GM12878 (cell line): Measurements from ENCODE around the gene ANAPC10. TPM values are rescaled to one million over a fixed set of nuclear protein-coding genes. Genes with fewer than 3 reads are reported as not detected.
A peak's percentile ranks its signal among the peaks of the same experiment; 100 is the strongest.

Experiments
- CHD1 ChIP-seq: IDR thresholded peaks from 2 replicates; pipeline ENCODE4 v1.6.1; 2012; ENCODE audit warnings: low read depth, low read length, improper control_type of control experiment
- LARP7 ChIP-seq: fragments of 450-650 bp; IDR thresholded peaks from 2 replicates; pipeline ENCODE4 v1.6.1; 2017; ENCODE audit warnings: mild to moderate bottlenecking
- MEF2B ChIP-seq: fragments of 450-650 bp; IDR thresholded peaks from 2 replicates; pipeline ENCODE4 v1.6.1; 2018; ENCODE audit warnings: mild to moderate bottlenecking, moderate library complexity; ENCODE audit not compliant: partially characterized antibody, poor library complexity, severe bottlenecking
- NR2C2 ChIP-seq: IDR thresholded peaks from 2 replicates; pipeline ENCODE4 v1.6.1; 2011; ENCODE audit warnings: borderline replicate concordance, low read depth; ENCODE audit not compliant: control insufficient read depth, insufficient read length
- NRF1 ChIP-seq: conservative IDR thresholded peaks from 2 replicates; pipeline ENCODE4 v1.6.1; 2011; ENCODE audit warnings: mild to moderate bottlenecking, low read depth, low read length, improper control_type of control experiment
- POLR2A ChIP-seq: IDR thresholded peaks from 2 replicates; pipeline ENCODE4 v1.6.1; 2011; ENCODE audit warnings: low read depth, mild to moderate bottlenecking, low read length
- RCOR1 ChIP-seq: conservative IDR thresholded peaks from 2 replicates; pipeline ENCODE4 v1.6.1; 2012; ENCODE audit warnings: low read depth, low read length, improper control_type of control experiment
- RELA ChIP-seq: fragments of 450-650 bp; IDR thresholded peaks from 2 replicates; pipeline ENCODE4 v1.8.0; 2014; ENCODE audit warnings: borderline replicate concordance; ENCODE audit not compliant: partially characterized antibody
- SIN3A ChIP-seq: IDR thresholded peaks from 2 replicates; pipeline ENCODE4 v1.6.1; 2012; ENCODE audit warnings: low read depth, low read length, improper control_type of control experiment
- TAF1 ChIP-seq: IDR thresholded peaks from 2 replicates; pipeline ENCODE4 v1.6.1; 2011; ENCODE audit warnings: mild to moderate bottlenecking, low read depth, low read length, borderline replicate concordance
- WRNIP1 ChIP-seq: IDR thresholded peaks from 2 replicates; pipeline ENCODE4 v1.6.1; 2011; ENCODE audit warnings: low read depth, low read length, improper control_type of control experiment, borderline replicate concordance
- ZBTB11 ChIP-seq: fragments of 450-650 bp; formaldehyde crosslinking; IDR thresholded peaks from 2 replicates; pipeline ENCODE4 v1.5.0; 2022; ENCODE audit warnings: mild to moderate bottlenecking, missing genetic modification characterization
- polyA plus RNA-seq, 11 experiments: library from polyadenylated mRNA; depleted of rRNA in 4 of 11; unstranded in 6 of 11; stranded (reverse) in 5 of 11; fragments of >200 nt; fragmentation: Nextera tagmentation in 4 of 11; fragmentation: Illumina TruSeq in 1 of 11; extraction: Ambion mirVana in 4 of 11; extraction: Trizol in 1 of 11; gene quantifications; 1 replicate in 1 of 11; 2 replicates in 10 of 11; pipeline versions ENCODE4 v1.2.1 to v1.2.3, GENCODE V29; 2011 to 2016; ENCODE audit warnings: inconsistent platforms in 2 of 11, missing spikeins in 2 of 11, low read depth in 1 of 11
- total RNA-seq, 4 experiments: library from RNA; depleted of rRNA in 3 of 4; stranded (reverse); fragments of >200 nt in 3 of 4; fragmentation: Illumina TruSeq in 1 of 4; extraction: Trizol in 1 of 4; gene quantifications; 2 replicates each; pipeline versions ENCODE4 v1.2.1 to v1.2.3, GENCODE V29; 2013 to 2021
- TF ChIP-seq, protein P1 (sequence below): IDR thresholded peaks from 2 replicates; pipeline ENCODE4 v1.6.1; 2012; ENCODE audit warnings: improper control_type of control experiment, low read depth, low read length; ENCODE audit not compliant: insufficient replicate concordance
- TF ChIP-seq, protein P2 (sequence below): fragments of 450-650 bp; conservative IDR thresholded peaks from 2 replicates; pipeline ENCODE4 v1.6.1; 2017; ENCODE audit warnings: mild to moderate bottlenecking, moderate library complexity

The ANAPC10 gene
- total and polyA plus RNA-seq, 10 of the 15 experiments (the other 5 are each of a cell fraction or from before 2014, with no cell fraction given), result 23.8 to 73.7 (median 48.5) TPM

DNA sequence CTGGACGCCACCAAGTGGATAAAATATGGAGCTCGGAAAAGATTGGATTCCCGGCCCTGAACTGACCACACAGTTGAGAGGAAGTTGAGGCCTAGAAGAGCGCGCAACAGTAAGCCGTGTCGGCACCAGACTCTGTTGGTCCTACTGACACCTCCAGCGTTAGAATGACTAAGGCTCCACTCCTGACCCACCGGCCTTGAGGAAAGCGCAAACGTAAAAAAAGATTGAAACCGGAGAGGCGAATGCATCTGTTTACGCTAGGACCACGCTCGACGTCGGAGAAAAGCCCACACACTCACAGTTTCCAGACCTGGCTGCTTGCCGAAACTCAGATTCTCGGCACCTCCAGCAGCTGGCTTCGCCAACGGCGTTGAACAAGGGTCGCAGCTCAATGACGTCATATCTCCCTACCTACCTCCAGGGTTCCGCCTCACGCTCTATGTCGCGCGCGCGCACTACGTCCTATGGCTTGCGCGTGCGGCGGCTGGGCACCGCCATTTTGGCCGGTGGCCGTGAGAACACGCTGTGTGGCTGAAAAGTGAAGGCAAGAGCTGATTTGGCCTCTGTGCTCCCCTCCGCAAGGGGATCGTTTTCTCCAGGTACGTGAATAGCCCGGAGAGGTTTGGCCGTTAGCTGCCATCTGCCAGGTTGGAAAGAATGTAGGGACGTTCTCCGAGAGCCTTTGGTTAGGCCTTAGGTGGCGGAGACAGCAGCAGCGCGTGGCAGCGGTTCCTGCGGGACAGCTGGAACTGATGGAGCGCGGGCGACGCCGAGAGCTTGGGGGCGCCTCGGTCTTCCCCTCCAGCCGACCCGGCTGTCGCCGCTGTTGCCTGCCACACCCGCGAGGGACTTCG is at the start of gene ANAPC10, which contains the start of gene ABCE1 (continued):
- TF ChIP-seq, protein P1, sequence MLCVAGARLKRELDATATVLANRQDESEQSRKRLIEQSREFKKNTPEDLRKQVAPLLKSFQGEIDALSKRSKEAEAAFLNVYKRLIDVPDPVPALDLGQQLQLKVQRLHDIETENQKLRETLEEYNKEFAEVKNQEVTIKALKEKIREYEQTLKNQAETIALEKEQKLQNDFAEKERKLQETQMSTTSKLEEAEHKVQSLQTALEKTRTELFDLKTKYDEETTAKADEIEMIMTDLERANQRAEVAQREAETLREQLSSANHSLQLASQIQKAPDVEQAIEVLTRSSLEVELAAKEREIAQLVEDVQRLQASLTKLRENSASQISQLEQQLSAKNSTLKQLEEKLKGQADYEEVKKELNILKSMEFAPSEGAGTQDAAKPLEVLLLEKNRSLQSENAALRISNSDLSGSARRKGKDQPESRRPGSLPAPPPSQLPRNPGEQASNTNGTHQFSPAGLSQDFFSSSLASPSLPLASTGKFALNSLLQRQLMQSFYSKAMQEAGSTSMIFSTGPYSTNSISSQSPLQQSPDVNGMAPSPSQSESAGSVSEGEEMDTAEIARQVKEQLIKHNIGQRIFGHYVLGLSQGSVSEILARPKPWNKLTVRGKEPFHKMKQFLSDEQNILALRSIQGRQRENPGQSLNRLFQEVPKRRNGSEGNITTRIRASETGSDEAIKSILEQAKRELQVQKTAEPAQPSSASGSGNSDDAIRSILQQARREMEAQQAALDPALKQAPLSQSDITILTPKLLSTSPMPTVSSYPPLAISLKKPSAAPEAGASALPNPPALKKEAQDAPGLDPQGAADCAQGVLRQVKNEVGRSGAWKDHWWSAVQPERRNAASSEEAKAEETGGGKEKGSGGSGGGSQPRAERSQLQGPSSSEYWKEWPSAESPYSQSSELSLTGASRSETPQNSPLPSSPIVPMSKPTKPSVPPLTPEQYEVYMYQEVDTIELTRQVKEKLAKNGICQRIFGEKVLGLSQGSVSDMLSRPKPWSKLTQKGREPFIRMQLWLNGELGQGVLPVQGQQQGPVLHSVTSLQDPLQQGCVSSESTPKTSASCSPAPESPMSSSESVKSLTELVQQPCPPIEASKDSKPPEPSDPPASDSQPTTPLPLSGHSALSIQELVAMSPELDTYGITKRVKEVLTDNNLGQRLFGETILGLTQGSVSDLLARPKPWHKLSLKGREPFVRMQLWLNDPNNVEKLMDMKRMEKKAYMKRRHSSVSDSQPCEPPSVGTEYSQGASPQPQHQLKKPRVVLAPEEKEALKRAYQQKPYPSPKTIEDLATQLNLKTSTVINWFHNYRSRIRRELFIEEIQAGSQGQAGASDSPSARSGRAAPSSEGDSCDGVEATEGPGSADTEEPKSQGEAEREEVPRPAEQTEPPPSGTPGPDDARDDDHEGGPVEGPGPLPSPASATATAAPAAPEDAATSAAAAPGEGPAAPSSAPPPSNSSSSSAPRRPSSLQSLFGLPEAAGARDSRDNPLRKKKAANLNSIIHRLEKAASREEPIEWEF, result no peak
- TF ChIP-seq, protein P2, sequence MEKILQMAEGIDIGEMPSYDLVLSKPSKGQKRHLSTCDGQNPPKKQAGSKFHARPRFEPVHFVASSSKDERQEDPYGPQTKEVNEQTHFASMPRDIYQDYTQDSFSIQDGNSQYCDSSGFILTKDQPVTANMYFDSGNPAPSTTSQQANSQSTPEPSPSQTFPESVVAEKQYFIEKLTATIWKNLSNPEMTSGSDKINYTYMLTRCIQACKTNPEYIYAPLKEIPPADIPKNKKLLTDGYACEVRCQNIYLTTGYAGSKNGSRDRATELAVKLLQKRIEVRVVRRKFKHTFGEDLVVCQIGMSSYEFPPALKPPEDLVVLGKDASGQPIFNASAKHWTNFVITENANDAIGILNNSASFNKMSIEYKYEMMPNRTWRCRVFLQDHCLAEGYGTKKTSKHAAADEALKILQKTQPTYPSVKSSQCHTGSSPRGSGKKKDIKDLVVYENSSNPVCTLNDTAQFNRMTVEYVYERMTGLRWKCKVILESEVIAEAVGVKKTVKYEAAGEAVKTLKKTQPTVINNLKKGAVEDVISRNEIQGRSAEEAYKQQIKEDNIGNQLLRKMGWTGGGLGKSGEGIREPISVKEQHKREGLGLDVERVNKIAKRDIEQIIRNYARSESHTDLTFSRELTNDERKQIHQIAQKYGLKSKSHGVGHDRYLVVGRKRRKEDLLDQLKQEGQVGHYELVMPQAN, result peak; percentile 91
- peak; percentile 66 for TF ChIP-seq ZBTB11 (CRISPR knock-in tag)
- no peak for TF ChIP-seq RCOR1
- TF ChIP-seq CHD1, result peak; percentile 20
- TF ChIP-seq LARP7, result peak; percentile 42; the same call in 1 of the 2 replicates
- no peak for TF ChIP-seq NR2C2
- TF ChIP-seq RELA, result peak; percentile 57
- TF ChIP-seq NRF1, result peak; percentile 57
- no peak for TF ChIP-seq WRNIP1
- TF ChIP-seq MEF2B, result peak; percentile 26
- peak; percentile 95 for TF ChIP-seq SIN3A
- peak; percentile 95 for TF ChIP-seq POLR2A
- TF ChIP-seq TAF1, result peak; percentile 84
